Measurements from ENCODE around the gene OTOP3.
A peak's percentile ranks its signal among the peaks of the same experiment; 100 is the strongest.

The OTOP3 gene

GRCh38 chr17:74918906-74919305, 16.8 kb upstream of the OTOP3 start:
- DNase-seq: no peak

DNA sequence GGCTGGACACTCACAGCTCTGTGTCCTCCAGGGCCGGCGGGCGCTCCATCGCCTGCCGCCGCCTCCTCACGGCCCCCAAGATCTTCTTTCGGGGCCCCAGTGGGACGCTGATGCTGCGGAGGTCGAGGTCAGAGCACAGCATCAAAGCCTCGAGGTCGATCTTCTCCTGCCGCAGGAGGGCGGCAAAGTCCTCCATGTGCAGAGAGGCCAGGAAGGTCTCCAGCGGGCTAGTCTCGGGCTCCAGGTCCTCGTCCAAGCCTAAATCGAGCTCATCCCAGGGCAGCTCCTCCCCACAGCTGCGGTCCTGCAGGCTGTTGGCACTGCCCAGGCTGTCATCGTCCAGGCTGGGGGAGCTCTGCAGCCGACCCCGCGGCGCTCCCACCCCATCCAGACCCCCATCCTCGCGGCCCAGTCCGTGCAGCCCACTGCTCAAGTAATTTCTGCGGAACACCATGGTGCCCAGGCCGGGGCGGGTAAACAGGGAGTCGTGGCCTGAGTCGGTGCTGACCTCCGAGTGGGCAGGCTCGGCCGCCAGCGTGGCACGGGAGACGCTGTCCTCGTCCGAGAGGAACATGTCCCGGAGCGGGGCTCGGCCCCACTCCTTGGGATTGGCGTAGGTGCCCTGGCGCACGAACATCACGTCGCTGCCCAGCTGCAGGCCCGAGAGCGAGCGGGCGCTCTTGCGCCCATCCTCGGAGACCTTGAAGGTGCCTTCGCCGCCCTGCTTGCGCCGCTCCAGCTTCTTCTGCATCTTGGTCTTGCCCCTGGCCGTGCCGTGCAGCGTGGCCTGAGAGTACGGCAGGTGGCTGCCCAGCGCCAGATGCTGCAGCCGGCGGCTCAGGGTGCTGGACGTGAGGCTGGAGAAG, 16.0 kb upstream of the OTOP3 start:
- no peak for DNase-seq

GRCh38 chr17:74920306-74920620, 15.4 kb upstream of the OTOP3 start:
- no peak for DNase-seq

- DNase-seq: no peak
Observed at GRCh38 chr17:74920642-74921025, 15.1 kb upstream of the OTOP3 start.

- DNase-seq: no peak
Observed at GRCh38 chr17:74921026-74921681, 14.5 kb upstream of the OTOP3 start.

- no peak for DNase-seq
Observed at GRCh38 chr17:74921769-74922168, 13.9 kb upstream of the OTOP3 start.

DNA sequence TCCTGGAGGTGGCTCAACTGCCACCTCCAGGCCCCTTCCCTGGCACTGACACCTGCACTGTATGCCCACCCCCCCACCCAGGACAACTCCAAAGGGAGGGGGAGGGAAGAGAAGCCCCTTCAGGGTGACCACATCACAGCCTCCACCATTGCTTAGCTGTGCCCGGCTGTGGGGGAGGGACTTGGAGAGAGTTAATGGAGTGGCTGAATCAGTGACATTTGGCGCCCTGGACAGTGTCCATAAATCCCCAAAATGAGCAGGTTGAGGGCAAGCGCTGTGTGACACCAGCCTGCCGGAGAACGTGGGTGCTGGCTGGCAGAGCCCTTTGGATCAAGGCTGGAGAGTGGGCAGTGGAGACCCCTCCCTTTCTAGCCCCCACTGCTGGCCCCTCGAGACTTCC, 13.5 kb upstream of the OTOP3 start:
- DNase-seq: no peak

DNA sequence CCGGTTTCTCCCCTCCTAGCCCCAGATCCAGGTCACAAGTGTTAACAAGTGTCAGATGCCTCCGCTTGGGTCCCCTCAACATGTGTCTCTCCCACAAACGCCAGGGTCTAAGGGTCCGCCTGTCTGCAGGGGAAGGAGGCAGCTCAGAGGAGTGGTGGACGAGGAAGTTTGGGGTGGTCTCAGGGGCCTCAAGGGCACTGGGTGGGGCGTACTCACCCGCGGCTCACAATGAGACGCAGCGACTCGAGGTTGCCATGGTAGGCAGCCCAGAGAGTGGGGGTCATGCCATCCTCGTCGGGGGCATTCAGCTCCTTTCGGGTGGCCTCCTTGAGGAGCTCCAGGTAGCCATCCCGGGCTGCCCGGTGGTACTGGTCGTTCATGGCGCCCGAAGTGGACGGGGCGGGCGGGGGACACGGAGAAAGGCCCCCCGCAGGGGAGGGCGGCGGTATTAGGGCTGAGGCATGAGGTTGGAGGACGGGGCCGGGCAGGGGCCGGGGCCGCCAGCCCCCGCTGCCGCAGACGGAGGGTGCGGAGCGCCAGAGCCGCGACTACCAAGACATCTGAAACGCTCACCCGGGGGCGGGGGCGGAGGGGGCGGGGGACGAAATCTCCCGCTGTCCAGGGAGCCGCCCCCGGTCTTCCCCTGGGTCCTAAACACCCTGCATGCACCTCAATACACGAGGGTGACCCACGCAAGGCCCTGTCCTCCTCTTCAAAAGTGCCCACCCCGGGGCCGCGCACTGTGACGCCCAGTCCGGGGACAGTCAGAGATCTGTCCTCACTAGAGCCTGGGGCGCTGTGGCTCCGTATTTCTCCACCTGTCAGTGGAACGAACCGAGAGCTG, 12.8 kb upstream of the OTOP3 start, which contains the start of gene USH1G:
Gene USH1G (minus strand): TSS at position 562 of the 844 bp plus-strand sequence. CDS start 182 bp downstream, at position 380.
- DNase-seq: no peak

- peak; percentile 66 for DNase-seq
Observed at GRCh38 chr17:74923538-74924249, 12.0 kb upstream of the OTOP3 start.

DNA sequence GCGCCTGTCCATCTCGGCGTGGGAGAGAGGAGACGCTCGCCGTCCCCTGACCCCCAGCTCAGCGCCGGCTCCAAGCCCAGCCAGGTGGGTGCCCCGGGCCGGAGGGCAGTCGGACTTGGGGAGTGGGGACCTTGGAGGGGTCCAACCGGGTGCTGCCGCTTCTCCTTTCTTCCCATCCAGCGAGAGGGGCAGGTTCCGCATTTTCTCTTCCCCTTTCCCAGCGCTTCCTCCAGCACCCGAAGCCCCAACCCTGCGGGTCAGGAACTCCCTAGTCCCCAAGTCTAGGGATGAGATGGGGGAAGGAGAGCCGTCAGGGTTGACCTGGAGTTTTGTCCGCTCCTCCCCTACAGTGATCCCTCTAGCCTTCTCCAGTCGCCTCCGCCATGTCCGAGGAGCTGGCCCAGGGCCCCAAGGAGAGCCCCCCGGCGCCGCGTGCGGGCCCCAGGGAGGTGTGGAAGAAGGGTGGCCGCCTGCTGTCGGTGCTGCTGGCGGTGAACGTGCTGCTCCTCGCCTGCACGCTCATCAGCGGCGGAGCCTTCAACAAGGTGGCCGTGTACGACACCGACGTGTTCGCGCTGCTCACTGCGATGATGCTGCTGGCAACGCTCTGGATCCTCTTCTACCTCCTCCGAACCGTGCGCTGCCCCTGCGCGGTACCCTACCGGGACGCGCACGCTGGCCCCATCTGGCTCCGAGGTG, 11.3 kb upstream of the OTOP3 start, which contains the start of gene OTOP2:
Gene OTOP2 (plus strand): TSS at position 24 of the 699 bp plus-strand sequence. CDS start 360 bp downstream, at position 384.
- DNase-seq: peak; percentile 45

DNA sequence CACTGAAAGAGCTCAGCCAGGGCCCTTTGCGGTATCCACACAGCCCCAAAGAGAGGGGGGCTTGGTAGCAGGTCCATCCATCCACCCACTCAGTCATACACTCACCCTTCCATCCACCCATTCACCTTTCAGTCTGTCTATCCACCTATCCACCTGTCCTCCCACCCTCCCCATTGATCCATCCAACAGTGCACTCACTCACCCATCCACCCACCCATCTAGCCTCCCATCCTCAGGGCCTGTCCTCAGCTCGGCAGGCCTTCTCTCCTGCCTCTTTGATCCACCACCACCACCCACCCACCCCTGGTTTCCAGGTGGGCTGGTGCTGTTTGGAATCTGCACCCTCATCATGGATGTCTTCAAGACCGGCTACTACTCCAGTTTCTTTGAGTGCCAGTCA, 10.5 kb upstream of the OTOP3 start:
- DNase-seq: no peak

GRCh38 chr17:74928786-74929185, 6.9 kb upstream of the OTOP3 start:
- DNase-seq: no peak

DNA sequence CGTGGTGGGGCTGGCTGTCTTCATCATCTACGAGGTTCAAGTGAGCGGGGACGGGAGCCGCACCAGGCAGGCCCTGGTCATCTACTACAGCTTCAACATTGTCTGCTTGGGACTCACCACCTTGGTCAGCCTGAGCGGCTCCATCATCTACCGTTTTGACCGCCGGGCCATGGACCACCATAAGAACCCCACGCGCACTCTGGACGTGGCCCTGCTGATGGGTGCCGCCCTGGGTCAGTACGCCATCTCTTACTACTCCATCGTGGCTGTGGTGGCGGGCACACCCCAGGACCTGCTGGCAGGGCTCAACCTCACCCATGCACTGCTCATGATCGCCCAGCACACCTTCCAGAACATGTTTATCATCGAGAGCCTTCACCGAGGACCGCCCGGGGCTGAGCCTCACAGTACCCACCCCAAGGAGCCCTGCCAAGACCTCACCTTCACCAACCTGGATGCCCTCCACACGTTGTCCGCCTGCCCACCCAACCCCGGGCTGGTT, 5.1 kb upstream of the OTOP3 start:
- no peak for DNase-seq

- DNase-seq: no peak
Observed at GRCh38 chr17:74935048-74935447, 650 bp upstream of the OTOP3 start.

DNA sequence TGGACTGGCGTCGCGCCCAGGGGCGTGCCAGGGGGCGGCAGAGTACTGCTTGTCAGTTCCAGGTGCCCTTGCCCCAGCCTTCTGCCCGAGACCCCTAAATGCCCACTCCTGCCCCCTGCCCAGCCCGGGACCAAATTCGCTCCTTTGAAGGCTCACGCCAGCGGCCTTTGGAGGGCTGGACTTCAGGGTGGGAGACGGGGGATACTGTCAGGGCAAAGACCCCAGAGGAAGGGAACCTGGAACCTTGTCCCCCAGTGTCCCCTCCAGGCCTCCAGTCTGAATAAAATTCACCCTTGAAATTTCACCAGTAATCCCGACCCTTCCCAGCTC, 737 bp downstream of the OTOP3 start:
- no peak for DNase-seq

DNA sequence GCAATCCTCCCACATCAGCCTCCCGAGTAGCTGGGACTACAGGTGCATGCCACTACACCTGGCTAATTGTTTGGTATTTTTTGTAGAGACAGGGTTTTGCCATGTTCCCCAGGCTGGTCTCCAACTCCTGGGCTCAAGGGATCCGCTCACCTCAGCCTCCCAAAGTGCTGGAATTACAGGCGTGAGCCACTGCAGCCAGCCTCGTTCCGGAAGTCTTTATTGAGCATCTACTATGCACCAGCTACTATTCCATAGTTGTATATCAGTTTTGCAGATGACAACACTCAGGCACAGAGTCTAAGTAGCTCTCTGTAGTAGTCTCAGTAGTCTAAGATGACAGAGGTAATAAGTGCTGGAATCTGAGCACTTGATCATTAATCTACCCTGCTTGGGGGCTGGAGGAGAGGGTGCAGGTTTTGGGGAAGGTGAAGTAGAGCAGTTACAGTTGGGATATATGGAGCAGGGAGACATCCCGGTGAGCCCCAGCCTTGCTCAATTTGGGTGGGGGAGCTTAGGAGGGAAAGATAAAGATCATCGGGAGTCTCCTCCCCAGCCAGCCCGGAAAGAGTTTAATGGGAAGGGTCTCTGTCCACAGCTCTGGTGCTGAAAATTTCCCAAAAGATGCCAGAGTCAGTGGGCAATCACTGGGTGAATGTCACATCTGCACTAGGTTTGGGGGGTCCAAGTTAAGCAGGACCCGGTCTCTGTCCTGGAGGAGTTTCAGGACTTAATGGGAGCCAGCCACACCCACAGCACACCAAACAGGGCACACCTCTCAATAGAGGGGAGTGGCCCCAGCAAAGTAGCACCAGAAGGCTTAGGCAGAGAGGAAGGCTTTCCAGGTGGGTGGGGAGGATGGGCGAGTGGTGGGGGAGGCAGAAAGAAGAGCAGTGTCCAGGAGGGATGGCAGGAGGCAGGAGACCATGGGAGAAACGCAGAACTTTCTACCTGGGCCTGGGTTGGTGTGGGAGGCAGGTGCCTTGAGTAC, 1.7 kb downstream of the OTOP3 start:
- no peak for DNase-seq

- DNase-seq: no peak
Observed at GRCh38 chr17:74938194-74938950, 2.7 kb downstream of the OTOP3 start.

DNA sequence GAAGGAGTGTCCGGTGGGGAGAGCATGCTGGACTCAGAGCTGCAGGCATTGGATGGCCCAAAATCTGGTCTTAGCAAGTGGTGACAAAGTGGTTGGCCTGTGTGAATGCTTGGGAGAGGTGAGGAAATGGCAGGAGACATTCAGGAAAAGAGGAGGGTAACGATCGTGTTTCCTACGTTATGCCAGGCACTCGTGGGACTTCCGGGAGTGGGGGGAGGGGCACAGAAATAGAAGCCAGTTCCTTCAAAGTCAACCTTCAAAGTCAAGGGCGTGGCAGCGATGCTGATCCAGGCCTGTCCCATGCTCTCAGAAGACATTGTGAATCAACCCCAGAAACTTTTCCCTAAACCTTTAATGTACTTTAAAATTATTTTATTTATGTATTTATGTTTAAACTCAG, 3.8 kb downstream of the OTOP3 start:
- DNase-seq: no peak

DNA sequence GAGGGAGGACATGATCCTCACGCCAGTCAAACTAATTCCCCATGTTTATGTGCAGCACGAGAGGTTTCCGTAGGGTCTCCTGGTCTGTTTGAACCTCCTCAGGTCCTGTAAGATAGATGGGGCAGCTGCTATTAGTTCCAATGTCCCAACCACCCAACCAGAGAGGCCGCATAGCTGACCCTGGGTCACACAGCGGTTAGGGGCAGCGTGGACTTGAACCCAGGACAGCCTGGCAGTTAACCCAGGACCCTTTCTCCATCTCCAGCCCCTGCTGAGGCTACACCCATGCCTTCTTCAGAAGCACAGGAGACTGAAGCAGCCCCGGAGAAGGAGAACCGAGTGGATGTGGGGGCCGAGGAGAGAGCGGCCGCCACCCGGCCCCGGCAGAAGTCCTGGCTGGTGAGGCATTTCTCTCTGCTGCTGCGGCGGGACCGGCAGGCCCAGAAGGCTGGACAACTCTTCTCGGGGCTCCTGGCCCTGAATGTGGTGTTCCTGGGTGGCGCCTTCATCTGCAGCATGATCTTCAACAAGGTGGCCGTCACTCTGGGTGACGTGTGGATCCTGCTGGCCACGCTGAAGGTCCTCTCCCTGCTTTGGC, 5.5 kb downstream of the OTOP3 start:
- DNase-seq: no peak

All from CD4-positive, alpha-beta T cell treated with Interleukin-15 for 1 hour (primary cell).